ENCODE data around the gene EWSR1.

GRCh38 chr22:29341849-29342127 lies 73.7 kb downstream of the EWSR1 start:
- no peak for TF ChIP-seq CTCF (IDR thresholded peaks at IDR 0.05)
- no peak for TF ChIP-seq POLR2A (IDR thresholded peaks at IDR 0.05; ENCODE audit: low read depth)
- no peak for TF ChIP-seq POLR2AphosphoS5 (IDR thresholded peaks at IDR 0.05)
